ENCODE results near the gene SUZ12.

SUZ12 gene

DNA sequence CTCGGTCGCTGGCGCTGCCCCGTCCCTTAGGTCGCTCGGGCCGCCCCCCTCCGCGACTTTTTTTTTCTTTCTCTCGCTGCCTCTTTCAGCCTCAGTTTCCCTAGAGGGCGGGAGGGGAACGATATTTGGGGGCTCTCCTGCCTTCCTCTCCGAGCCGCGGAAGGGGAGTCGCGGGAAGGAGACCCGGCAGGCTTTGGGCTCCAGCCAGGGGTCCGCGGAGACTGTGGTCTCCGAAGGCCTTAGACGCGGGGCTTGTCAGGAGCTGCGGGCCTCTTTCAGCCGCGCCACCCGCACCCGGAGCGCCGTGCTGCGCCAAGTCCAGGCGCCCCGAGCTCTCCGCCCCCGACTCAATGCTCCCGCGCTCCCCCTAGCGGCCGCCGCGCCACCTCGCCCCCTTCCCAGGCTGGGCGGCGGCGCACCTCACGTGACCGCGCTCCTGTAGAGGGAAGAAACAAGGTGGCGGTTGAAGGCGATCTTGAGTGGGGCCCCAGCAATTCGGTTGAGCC lies 70.2 kb downstream of the SUZ12 start, which contains the start of gene LRRC37B:
LRRC37B (plus strand) TSS at position 427 of the 506 bp plus-strand sequence. CDS start 14,010 bp downstream, outside the sequence.
- peaks cover 4% of the 10 kb centered on the region for H3K4me1 ChIP-seq
- H3K27ac ChIP-seq = no peak within 1 kb of the TSS
- H3K4me2 ChIP-seq (ENCODE audit: low read length) = peak within 1 kb of the TSS; percentile 93
- TF ChIP-seq, protein P1, sequence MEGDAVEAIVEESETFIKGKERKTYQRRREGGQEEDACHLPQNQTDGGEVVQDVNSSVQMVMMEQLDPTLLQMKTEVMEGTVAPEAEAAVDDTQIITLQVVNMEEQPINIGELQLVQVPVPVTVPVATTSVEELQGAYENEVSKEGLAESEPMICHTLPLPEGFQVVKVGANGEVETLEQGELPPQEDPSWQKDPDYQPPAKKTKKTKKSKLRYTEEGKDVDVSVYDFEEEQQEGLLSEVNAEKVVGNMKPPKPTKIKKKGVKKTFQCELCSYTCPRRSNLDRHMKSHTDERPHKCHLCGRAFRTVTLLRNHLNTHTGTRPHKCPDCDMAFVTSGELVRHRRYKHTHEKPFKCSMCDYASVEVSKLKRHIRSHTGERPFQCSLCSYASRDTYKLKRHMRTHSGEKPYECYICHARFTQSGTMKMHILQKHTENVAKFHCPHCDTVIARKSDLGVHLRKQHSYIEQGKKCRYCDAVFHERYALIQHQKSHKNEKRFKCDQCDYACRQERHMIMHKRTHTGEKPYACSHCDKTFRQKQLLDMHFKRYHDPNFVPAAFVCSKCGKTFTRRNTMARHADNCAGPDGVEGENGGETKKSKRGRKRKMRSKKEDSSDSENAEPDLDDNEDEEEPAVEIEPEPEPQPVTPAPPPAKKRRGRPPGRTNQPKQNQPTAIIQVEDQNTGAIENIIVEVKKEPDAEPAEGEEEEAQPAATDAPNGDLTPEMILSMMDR (IDR thresholded peaks at IDR 0.05) = peak; percentile 97
- H3K4me3 ChIP-seq (ENCODE audit: low read depth, low read length) = peak within 1 kb of the TSS; percentile 83
- no peak within 1 kb of the TSS for H3K9ac ChIP-seq
- H3K9me3 ChIP-seq (ENCODE audit: control insufficient read depth, low read length) = no peaks in the 10 kb centered on the region
- H3K79me2 ChIP-seq = peaks cover 26% of the 10 kb centered on the region
- H2AFZ ChIP-seq = peak within 1 kb of the TSS; percentile 99
- H3K36me3 ChIP-seq (ENCODE audit: control insufficient read depth, insufficient read depth, low read length) = no peaks in the 10 kb centered on the region
- H3K27me3 ChIP-seq (ENCODE audit: control insufficient read depth, insufficient read depth, low read length) = no peaks in the 10 kb centered on the region

- Histone ChIP-seq H3K9me3 (ENCODE audit: control insufficient read depth, low read length) (no peaks in the 10 kb centered on the region), H2AFZ (peak overlapping the region; percentile 99), H3K27me3 (ENCODE audit: control insufficient read depth, insufficient read depth, low read length) (no peaks in the 10 kb centered on the region), H3K36me3 (ENCODE audit: control insufficient read depth, insufficient read depth, low read length) (no peaks in the 10 kb centered on the region), H3K79me2 (peaks cover 31% of the 10 kb centered on the region), H3K27ac (no peak overlapping the region), H3K9ac (no peak overlapping the region), H3K4me3 (ENCODE audit: low read depth, low read length) (peak overlapping the region; percentile 83), H3K4me1 (peaks cover 4% of the 10 kb centered on the region), H3K4me2 (ENCODE audit: low read length) (peak overlapping the region; percentile 93)
- TF ChIP-seq, protein P1 (IDR thresholded peaks at IDR 0.05) = no peak
Measured at GRCh38 chr17:32007463-32008298, 70.9 kb downstream of the SUZ12 start.

- Histone ChIP-seq H3K27ac (no peak overlapping the region), H3K4me3 (ENCODE audit: low read depth, low read length) (no peak overlapping the region), H3K4me1 (peaks cover 4% of the 10 kb centered on the region), H3K4me2 (ENCODE audit: low read length) (peak overlapping the region; percentile 90), H3K27me3 (ENCODE audit: control insufficient read depth, insufficient read depth, low read length) (no peaks in the 10 kb centered on the region), H3K79me2 (peaks cover 31% of the 10 kb centered on the region), H3K9ac (no peak overlapping the region), H3K9me3 (ENCODE audit: control insufficient read depth, low read length) (no peaks in the 10 kb centered on the region), H2AFZ (no peak overlapping the region), H3K36me3 (ENCODE audit: control insufficient read depth, insufficient read depth, low read length) (no peaks in the 10 kb centered on the region)
- TF ChIP-seq, protein P1 (IDR thresholded peaks at IDR 0.05) = no peak
Measured at GRCh38 chr17:32009262-32009542, 72.4 kb downstream of the SUZ12 start.

DNA sequence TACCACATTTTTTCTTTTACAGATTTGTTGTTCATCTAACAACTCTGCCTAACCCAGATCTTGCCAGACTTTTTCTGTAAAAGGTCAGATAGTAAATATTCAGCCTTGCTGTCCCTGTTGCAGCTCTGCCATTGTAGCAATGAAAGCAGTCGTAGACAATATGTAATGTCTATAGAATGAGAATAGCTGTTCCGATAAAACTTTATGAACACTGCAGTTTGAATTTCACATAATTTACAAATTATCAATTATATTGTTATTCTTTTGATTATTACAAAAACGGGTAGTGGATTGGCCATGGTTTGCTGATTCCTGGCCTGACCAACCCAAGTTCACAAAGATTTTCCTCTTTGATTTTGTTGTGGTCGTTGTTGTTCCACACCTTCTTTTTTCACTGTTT lies 73.3 kb downstream of the SUZ12 start:
- H3K9me3 ChIP-seq (ENCODE audit: control insufficient read depth, low read length) = no peaks in the 10 kb centered on the region
- no peak overlapping the region for H2AFZ ChIP-seq
- peaks cover 9% of the 10 kb centered on the region for H3K4me1 ChIP-seq
- no peak overlapping the region for H3K27ac ChIP-seq
- no peaks in the 10 kb centered on the region for H3K27me3 ChIP-seq (ENCODE audit: control insufficient read depth, insufficient read depth, low read length)
- H3K36me3 ChIP-seq (ENCODE audit: control insufficient read depth, insufficient read depth, low read length) = no peaks in the 10 kb centered on the region
- no peak overlapping the region for H3K9ac ChIP-seq
- H3K4me2 ChIP-seq (ENCODE audit: low read length) = no peak overlapping the region
- TF ChIP-seq, protein P1 (IDR thresholded peaks at IDR 0.05) = no peak
- peaks cover 31% of the 10 kb centered on the region for H3K79me2 ChIP-seq
- H3K4me3 ChIP-seq (ENCODE audit: low read depth, low read length) = no peak overlapping the region
